Aorta (tissue), 5 donors: Measurements from ENCODE around the gene MRPL18. TPM values are rescaled to one million over a fixed set of nuclear protein-coding genes. Genes with fewer than 3 reads are reported as not detected.
A peak's percentile ranks its signal among the peaks of the same experiment; 100 is the strongest.
"Not testable (repeated sequence)": the region's sequence is repeated elsewhere in the genome, so short reads cannot be mapped to it uniquely, and the experiment has no call there.

Experiments
- ATAC-seq: fragments of 200-7000 bp; cut with Tn5 transposase; one replicate; pipeline ENCODE4 v1.9.1; 2022; ENCODE audit warnings: moderate library complexity; ENCODE audit not compliant: low FRiP score
- DNase-seq, 2 donors: peaks; one replicate each; pipeline ENCODE4 v3.0.0-alpha.2; 2020
- H3K27ac ChIP-seq, 2 donors: one replicate each; pipeline ENCODE4 v1.5.1; 2013; ENCODE audit warnings: low read length in 2 of 2, mild to moderate bottlenecking in 2 of 2, moderate library complexity in 2 of 2, control low read depth in 1 of 2, inconsistent platforms in 1 of 2, low read depth in 1 of 2
- H3K27me3 ChIP-seq, 2 donors: one replicate each; pipeline ENCODE4 v1.6.1; 2013; ENCODE audit warnings: control low read depth in 1 of 2, low read length in 1 of 2, mild to moderate bottlenecking in 1 of 2, moderate library complexity in 1 of 2; ENCODE audit not compliant: insufficient read depth in 2 of 2, control insufficient read depth in 1 of 2
- H3K36me3 ChIP-seq, 2 donors: one replicate each; pipeline ENCODE4 v1.6.1; 2013; ENCODE audit warnings: control low read depth in 1 of 2, low read length in 1 of 2, mild to moderate bottlenecking in 1 of 2; ENCODE audit not compliant: insufficient read depth in 2 of 2, control insufficient read depth in 1 of 2
- H3K4me1 ChIP-seq, 2 donors: one replicate each; pipeline ENCODE4 v1.6.1; 2013; ENCODE audit warnings: low read length in 2 of 2, control low read depth in 1 of 2, mild to moderate bottlenecking in 1 of 2, moderate library complexity in 1 of 2; ENCODE audit not compliant: insufficient read depth in 2 of 2, control insufficient read depth in 1 of 2
- H3K4me3 ChIP-seq, 2 donors: one replicate each; pipeline ENCODE4 v1.5.1; 2013; ENCODE audit warnings: low read length in 2 of 2, control low read depth in 1 of 2, mild to moderate bottlenecking in 1 of 2
- H3K9me3 ChIP-seq: one replicate; pipeline ENCODE4 v1.6.1; 2013; ENCODE audit warnings: mild to moderate bottlenecking, low read length; ENCODE audit not compliant: control insufficient read depth
- WGBS, 2 donors: extraction: QIAGEN DNeasy Blood & Tissue Kit; methylation state at CpG; one replicate each; pipeline ENCODE4 v1.1.7; 2013; 5-methylcytosine and 5-hydroxymethylcytosine counted together
- intact Hi-C, 2 donors: fragments of 100-400 bp; cut with DNase I; formaldehyde crosslinking; loops; one replicate each; pipeline versions ENCODE4 v1.14.2 to v1.15.0; 2022
- polyA plus RNA-seq, 2 donors: library from polyadenylated mRNA; stranded (reverse); fragments of 200-250 nt; gene quantifications; one replicate each; pipeline ENCODE4 v1.2.3, GENCODE V29; 2013
- total RNA-seq, 2 donors: library from RNA; stranded (reverse); fragmentation: NEBNext Ultra II Directional; extraction: Animal tissue kit (Norgen Biotek cat#: 25700); gene quantifications; one replicate each; pipeline ENCODE4 v1.2.1, GENCODE V29; 2021
- donor health status: healthy with polysubstance abuse.
- donor health status: Bipolar disorder and iron deficiency.
- donor health status: DM: no; HTN: no; CAD: no.
- donor health status: DM: no; HTN: no; CAD: no.
- donor health status: DM: yes; HTN: yes; CAD: no.

MRPL18 gene
- total and polyA plus RNA-seq, 4 donors = 38.8 to 83.3 (median 55.0) TPM

GRCh38 chr6:159788753-159789376, 1.4 kb upstream of the MRPL18 start:
- ATAC-seq (peak; percentile 1), DNase-seq (peak; percentile 61 to 81)
- Histone ChIP-seq H3K4me1 (peaks cover 0 to 3% of the 10 kb centered on the region in 2 donors), H3K27me3 (no peaks in the 10 kb centered on the region), H3K9me3 (no peaks in the 10 kb centered on the region), H3K4me3 (peak overlapping the region; percentile 59 to 82), H3K36me3 (peaks cover 0 to 3% of the 10 kb centered on the region in 2 donors), H3K27ac (peak overlapping the region; percentile 10 to 72)
- 0 to 1% methylated on average over 59 to 60 of the region's 60 CpGs for WGBS, 2 donors
- intact Hi-C loops = loop anchor here (1.0 kb wide), 2 partner anchors 62 to 96 kb away; partner anchors contain the start of genes SOD2 (in 1 of the 2) and WTAP (in 1 of the 2)

GRCh38 chr6:159789377-159790148, 704 bp upstream of the MRPL18 start, which contains the start of gene TCP1:
Gene TCP1 (minus strand): TSS chr6:159789602. CDS start chr6:159789468, 134 bp downstream.
- no peaks in the 10 kb centered on the region for H3K9me3 ChIP-seq
- WGBS, 2 donors = 0 to 1% methylated on average over 55 to 64 of the region's 64 CpGs
- H3K4me3 ChIP-seq = peak within 1 kb of the TSS; percentile 60 to 82
- ATAC-seq = peak; percentile 97
- no peaks in the 10 kb centered on the region for H3K27me3 ChIP-seq
- H3K4me1 ChIP-seq = peaks cover 0 to 3% of the 10 kb centered on the region in 2 donors
- intact Hi-C loops = loop anchor here (1.0 to 5.0 kb wide), 4 partner anchors 43 to 98 kb away; partner anchors contain the start of genes SOD2 (in 1 of the 2) and WTAP (in 1 of the 2)
- H3K27ac ChIP-seq = peak within 1 kb of the TSS; percentile 10 to 72
- H3K36me3 ChIP-seq = peaks cover 0 to under 1% of the 10 kb centered on the region in 2 donors
- peak; percentile 99 to 100 for DNase-seq

DNA sequence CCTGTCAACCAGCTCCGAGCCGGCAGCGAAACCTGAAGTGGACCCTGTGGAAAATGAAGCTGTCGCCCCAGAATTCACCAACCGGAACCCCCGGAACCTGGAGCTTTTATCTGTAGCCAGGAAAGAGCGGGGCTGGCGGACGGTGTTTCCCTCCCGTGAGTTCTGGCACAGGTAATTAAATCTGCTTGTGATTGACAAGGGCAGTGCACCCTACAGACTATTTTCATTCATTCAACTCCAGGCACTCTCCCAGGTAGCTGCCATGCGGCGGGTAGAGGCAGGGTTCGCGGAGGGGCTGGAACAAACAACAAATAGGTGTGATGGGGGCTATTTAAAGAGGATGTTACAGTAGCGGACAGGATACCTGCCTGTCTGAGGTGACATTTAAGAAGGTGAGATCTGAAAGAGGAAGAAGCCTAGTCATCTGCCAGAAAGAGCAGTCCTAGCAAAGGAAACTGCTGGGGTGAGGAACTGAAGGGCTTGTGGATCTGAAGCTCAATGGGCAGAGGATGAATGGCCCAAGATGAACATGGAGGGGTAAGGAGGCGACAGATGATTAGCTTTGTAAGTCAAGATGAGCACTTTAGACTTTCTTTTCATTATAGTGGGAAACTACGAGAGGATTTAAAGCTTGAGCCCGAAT, 810 bp downstream of the MRPL18 start:
- 13 to 14% methylated on average over 18 of the region's 18 CpGs for WGBS, 2 donors
- Histone ChIP-seq H3K36me3 (no peaks in the 10 kb centered on the region), H3K4me3 (peak overlapping the region; percentile 49 to 76), H3K9me3 (no peaks in the 10 kb centered on the region), H3K27me3 (no peaks in the 10 kb centered on the region), H3K27ac (peak overlapping the region in 1 of 2 donors; percentile 14), H3K4me1 (peaks cover 0 to 3% of the 10 kb centered on the region in 2 donors)
- no peak for ATAC-seq
- no peak for DNase-seq
- intact Hi-C loops = loop anchor here (1.0 to 5.0 kb wide), 2 partner anchors 41 to 100 kb away; no protein-coding TSS in a partner anchor

DNA sequence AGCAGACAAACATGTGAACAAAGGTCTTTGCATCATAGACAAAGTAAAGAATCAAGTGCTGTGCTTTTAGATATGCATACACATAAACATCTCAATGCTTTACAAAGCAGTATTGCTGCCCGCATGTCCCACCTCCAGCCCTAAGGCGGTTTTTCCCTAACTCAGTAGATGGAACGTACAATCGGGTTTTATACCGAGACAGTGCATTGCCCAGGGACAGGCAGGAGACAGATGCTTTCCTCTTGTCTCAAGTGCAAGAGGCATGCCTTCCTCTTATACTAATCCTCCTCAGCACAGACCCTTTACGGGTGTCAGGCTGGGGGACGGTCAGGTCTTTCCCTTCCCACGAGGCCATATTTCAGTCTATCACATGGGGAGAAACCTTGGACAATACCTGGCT, 4.7 kb downstream of the MRPL18 start:
- not testable (repeated sequence) for ATAC-seq, H3K27me3 ChIP-seq, H3K9me3 ChIP-seq, H3K4me3 ChIP-seq, H3K4me1 ChIP-seq, H3K36me3 ChIP-seq, DNase-seq, H3K27ac ChIP-seq
- WGBS, 2 donors = 73 to 75% methylated on average over 8 of the region's 8 CpGs
- intact Hi-C loops = loop anchor here in 1 of 2 donors (5.0 kb wide), 1 partner anchor 37 kb away; no protein-coding TSS in a partner anchor

- H3K36me3 ChIP-seq = peaks cover 0 to 3% of the 10 kb centered on the region in 2 donors
- H3K9me3 ChIP-seq = no peaks in the 10 kb centered on the region
- H3K27me3 ChIP-seq = no peaks in the 10 kb centered on the region
- ATAC-seq (no peak), DNase-seq (no peak)
- H3K4me3 ChIP-seq = no peak overlapping the region
- 43 to 57% methylated on average over 1 of the region's 1 CpG for WGBS, 2 donors
- intact Hi-C loops = no loop called here
- H3K4me1 ChIP-seq = no peaks in the 10 kb centered on the region
- H3K27ac ChIP-seq = no peak overlapping the region
These were observed 7.3 kb downstream of the MRPL18 start for GRCh38 chr6:159797554-159797953.

- H3K36me3 ChIP-seq = peaks cover 0 to 3% of the 10 kb centered on the region in 2 donors
- H3K27ac ChIP-seq = no peak within 1 kb of the TSS
- H3K9me3 ChIP-seq = no peaks in the 10 kb centered on the region
- H3K4me1 ChIP-seq = no peaks in the 10 kb centered on the region
- intact Hi-C loops = no loop called here
- DNase-seq (no peak), ATAC-seq (peak; percentile 36)
- H3K4me3 ChIP-seq = no peak within 1 kb of the TSS
- no peaks in the 10 kb centered on the region for H3K27me3 ChIP-seq
- WGBS, 2 donors = 84 to 87% methylated on average over 46 to 50 of the region's 50 CpGs
These were observed 10.0 kb downstream of the MRPL18 start, which contains the start of gene PNLDC1 for GRCh38 chr6:159800141-159800865. Gene PNLDC1 (plus strand): TSS chr6:159800276. CDS start chr6:159800308, 32 bp downstream.

- no peak overlapping the region for H3K4me3 ChIP-seq
- H3K36me3 ChIP-seq = peaks cover 0 to 3% of the 10 kb centered on the region in 2 donors
- H3K4me1 ChIP-seq = no peaks in the 10 kb centered on the region
- H3K27me3 ChIP-seq = no peaks in the 10 kb centered on the region
- 91 to 93% methylated on average over 8 of the region's 8 CpGs for WGBS, 2 donors
- no peak for DNase-seq
- intact Hi-C loops = no loop called here
- H3K9me3 ChIP-seq = no peaks in the 10 kb centered on the region
- H3K27ac ChIP-seq = no peak overlapping the region
- no peak for ATAC-seq
These were observed 11.7 kb downstream of the MRPL18 start for GRCh38 chr6:159801935-159802334.

DNA sequence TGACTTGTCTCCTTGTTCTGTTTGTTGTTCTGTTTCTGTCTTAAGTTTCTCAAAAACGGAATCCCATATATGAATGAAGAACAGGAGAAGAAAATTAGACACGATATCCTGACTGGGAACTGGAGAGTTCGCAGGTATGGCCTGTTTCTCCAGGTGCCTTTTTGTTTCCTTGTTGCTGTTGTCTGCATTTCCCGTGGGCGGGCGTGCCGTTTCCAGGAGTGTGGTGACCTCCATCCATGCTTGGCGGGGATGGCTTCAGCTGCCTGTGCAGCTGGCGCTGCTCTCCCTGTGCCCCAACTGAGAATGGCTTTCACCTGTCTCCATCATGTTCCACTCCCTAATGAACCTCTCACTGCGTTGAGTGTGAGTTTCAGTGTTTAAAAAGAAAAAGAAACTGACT, 14.2 kb downstream of the MRPL18 start:
- no peak for ATAC-seq
- H3K9me3 ChIP-seq = no peaks in the 10 kb centered on the region
- H3K27me3 ChIP-seq = no peaks in the 10 kb centered on the region
- 88 to 91% methylated on average over 10 of the region's 10 CpGs for WGBS, 2 donors
- no peak for DNase-seq
- no peak overlapping the region for H3K4me3 ChIP-seq
- intact Hi-C loops = no loop called here
- H3K36me3 ChIP-seq = no peaks in the 10 kb centered on the region
- no peaks in the 10 kb centered on the region for H3K4me1 ChIP-seq
- no peak overlapping the region for H3K27ac ChIP-seq
